T-helper 22 cell (primary cell): ENCODE data around the gene CMBL.

ENCODE experiments used
- DNase-seq: peaks from one replicate; pipeline ENCODE4 v3.0.0-alpha.2; 2020; ENCODE audit warnings: low read depth

The CMBL gene

GRCh38 chr5:10310066-10310779 lies 2.5 kb upstream of the CMBL start:
- DNase-seq: no peak

- DNase-seq: no peak
Measured at GRCh38 chr5:10308844-10309243, 1.1 kb upstream of the CMBL start.

DNA sequence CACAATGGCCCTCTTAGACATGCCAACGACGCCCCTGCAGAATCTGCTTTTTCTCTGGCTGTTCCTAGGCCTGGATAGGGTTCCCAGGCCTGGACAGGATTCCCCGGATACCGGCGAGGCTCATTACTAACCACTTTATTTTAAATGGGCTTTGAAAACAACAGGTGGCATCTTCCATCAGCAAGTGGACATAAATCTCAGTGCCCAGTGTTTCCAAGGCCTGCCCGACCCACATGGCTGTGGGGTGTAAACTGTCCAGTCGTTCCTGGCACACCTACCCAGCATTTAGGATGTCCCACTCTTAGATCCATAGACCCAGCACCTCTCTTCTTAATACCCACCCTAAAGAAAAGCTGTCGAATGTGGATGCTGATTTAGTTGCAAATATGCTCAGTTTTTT lies 896 bp downstream of the CMBL start:
- no peak for DNase-seq

DNA sequence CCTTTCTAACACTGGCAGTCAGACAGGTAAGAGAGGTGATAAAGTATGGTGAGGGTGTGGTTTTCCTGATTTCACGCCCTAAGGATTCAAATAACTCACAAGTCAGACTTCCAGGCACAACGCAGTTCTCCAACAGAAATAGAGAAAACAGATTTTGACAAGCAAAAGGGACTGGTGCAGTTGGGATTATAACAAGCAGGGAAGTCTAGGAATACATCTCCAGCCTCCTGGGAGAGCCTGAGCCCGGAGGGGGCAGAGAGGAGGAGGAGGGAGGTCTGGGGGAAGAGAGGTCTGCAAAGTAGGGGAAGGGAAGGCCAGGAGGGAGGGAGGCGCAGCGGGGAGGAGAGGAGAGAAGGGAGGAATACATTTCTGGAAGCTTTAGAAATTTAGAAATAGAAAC lies 1.6 kb downstream of the CMBL start:
- DNase-seq: no peak

- DNase-seq: no peak
Measured at GRCh38 chr5:10304932-10305331, 2.8 kb downstream of the CMBL start.

DNA sequence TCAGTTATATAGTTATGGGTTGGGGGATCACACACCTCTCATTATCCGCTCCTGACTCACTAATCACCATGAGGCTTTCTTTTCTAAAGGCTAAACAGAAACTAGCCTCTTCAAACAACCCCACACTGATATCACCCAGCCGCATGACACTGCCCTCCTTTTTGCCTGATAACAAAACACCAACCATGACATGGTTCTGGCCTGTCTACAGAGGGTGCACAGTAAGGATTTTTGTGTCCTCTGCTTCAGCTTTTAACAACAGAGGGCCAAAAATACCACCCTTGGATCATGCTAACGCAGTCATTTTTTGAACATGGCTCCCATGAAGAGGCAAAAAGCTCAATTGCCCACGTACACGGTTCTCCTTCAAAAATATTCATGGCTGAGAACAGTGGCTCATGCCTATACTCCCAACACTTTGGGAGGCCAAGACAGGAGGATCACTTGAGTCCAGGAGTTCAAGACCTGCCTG lies 4.0 kb downstream of the CMBL start:
- no peak for DNase-seq

- no peak for DNase-seq
Measured at GRCh38 chr5:10303201-10303600, 4.5 kb downstream of the CMBL start.

DNA sequence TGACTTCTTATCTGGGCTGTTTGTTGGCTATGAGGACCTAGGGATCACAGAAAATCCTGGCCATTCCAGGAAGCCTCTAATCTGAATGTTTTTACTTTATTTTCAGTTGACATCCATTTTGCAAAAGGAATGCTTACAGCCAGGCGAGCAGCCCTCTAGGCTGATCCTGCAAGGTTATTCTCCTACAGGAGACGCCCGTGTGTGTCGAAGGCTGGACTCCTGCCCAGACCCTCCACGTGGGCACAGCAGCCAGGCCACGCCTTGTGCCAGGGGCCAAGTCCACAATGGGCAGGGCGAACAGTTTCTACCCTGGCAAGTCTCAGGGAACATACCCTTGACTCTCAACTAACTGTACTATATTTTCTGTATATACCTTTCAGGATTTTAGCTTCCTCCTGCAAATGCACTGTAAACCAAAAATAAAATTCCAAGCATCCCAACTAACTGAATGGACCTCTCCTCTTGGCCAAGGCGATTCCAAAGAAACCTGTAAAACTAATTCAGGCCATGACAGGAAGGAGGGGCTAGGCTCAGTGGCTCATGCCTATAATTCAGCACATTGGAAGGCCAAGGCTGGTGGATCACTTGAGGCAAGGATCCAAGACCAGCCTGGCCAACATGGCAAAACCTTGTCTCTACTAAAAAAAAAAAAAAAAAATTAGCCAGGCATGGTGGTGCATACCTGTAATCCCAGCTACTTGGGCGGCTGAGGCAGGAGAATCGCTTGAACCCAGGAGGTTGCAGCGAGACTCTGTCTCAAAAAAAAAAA lies 5.7 kb downstream of the CMBL start:
- no peak for DNase-seq

DNA sequence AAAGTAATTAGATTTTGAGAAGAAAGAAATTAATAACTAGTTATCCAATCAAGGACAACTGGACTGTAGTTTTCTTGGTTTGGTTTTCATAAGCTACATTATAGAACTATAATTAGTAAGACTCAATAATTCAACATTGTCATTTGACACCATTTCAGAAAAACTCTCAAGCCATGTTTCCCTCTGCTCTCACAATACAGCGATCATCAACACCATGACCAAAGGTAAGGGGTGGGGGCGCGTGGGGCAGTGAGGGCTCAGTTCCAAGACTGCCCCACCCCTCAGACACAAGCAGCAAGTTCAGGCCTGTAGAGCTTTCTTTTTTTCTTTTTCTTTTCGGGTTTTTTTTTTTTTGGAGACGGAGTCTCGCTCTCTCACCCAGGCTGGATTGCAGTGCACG lies 6.4 kb downstream of the CMBL start:
- DNase-seq: no peak

DNA sequence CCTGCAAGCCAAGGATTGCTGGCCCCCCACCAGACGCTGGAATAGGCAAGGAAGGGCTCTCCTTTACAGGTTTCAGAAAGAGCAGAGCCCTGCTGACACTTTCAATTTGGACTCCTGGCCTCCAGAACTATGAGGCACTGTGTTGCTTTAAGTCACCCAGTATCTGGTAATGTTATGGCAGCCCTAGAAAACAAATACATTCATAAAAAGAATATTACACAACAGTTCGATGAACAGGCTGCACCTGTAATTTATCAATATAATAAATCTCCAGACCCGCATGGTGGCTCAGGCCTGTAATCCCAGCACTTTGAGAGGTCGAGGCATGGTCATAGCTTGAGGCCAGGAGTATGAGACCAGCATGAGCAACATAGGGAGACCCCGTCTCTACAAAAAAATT lies 7.5 kb downstream of the CMBL start:
- DNase-seq: no peak

DNA sequence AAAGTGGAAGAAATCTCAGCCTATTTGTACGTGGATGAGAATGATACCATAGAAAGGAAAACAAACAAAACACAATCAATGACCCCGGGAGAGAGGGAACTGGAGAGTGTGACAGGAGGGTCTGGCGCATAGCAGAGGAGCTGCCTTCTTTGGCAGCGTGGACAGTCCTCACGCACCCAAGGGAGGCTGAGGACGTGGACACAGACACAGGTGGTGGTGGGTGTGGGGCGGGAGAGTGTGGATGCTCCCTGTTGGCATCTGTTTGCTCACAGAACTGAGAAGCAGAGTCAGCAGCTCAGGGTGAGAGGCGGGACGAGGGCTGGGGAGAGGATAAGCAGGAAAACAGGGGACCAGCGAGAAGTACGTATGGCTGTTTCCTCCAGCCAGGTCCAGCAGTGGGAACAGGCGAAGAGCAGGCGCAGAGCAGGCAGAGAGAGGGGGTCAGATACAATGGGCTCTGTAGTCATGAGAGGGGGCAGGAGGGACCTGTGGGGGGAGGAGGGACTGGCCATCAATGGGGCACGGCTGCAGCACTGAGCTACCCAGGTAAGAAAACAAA lies 10.0 kb downstream of the CMBL start:
- no peak for DNase-seq

DNA sequence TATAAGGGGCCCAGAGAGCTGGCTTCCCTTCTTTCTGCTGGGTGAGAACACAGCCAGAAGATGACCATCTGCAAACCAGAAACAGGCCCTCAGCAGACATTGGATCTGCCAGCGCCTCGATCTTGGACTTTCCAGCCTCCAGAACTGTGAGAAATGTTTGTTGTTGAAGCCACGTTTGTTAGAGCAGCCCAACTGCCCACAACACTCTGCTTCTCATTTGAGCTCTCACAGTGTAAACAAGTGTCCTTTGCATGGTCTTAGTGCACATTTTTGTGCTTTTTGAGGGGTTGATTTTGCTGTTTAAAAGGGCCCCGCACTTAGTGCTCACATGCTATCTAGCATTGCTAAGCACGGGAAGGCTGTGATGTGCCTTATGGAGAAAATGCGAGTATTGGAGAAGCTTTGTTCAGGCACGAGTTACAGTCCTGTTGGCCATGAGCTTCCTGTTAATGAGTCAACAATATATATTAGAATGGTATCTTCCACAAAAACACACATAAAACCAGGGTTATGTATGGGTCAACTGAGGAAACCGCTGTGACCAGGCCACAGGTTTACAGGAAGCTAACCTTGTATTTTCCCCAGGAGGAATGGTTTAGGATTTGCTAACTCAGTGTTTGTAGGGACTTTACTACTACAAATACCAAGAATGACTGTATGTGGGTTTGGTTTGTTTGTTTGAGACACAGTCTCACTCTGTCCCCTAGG lies 11.9 kb downstream of the CMBL start:
- DNase-seq: no peak

DNA sequence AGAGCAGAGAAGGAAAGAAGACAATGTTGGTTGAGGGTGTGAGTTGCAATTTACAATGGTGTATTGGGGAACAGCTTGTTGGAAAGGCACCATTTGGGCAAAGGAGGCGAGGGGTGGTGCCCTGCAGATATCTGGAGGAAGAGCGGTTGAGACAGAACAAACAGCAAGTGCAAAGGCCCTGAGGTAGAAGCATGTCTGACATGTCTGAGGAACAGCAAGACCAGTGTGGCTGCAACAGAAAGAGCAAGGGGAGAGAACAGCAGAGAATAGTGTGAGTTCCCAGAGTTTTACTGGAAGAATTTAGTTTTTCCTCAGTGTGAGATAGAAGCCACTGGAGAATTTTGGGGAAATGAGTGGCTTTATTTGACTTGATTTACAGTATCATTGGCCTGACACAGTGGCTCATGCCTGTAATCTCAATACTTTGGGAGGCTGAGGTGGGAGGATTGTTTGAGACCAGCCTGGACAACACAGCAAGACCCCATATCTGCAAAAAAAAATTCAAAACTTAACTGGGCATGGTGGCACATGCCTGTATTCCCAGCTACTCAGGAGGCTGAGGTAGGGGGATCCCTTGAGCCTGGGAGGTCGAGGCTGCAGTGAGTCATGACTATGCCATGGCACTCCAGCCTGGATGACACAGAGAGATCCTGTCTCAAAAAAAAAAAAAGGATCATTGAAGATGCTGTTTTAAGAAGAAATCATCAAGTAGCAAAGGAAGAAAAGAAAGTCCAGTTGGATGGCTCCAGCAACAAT lies 13.6 kb downstream of the CMBL start:
- DNase-seq: no peak

GRCh38 chr5:10291692-10292339 lies 15.9 kb downstream of the CMBL start:
- DNase-seq: no peak

DNA sequence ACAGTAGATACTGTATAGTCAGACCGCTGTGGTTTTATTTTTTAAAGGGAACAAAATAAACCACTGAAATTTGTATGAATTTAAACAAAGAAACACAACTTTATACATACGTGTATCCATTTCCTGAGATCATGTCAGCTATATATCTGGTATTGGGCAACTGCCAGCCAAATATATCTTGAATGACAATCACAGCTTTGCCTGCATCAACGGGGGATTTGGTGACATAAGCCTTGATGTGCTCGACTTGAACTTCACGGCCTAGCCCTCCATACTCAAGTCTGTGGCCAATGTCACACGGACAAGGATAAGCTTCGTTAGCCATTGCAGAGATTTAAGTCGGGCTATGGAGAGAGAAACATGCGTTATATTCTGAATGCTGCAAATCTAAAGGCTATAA lies 17.3 kb downstream of the CMBL start:
- no peak for DNase-seq

GRCh38 chr5:10289991-10290390 lies 17.7 kb downstream of the CMBL start:
- no peak for DNase-seq

DNA sequence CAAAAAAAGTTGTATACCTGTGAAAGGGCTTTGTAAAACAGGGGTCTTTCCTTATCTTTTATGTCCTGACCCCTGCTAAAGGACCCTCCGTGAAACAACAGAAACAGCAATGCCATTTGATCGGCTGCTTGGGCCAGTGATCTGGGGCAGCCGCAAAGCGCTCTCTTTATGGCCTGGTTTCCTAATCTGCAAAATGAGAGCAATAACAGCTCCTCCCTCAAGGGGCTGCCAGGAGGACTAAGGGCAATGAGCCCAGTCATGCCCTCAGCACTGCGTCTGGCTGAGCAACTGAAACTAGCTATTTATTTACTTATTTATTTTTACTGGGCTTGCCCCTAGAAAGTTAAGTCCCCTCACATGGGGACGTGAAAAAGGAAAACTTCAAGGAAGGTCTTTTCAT lies 18.3 kb downstream of the CMBL start:
- no peak for DNase-seq

- DNase-seq: no peak
Measured at GRCh38 chr5:10288592-10289219, 19.0 kb downstream of the CMBL start.

GRCh38 chr5:10286862-10287227 lies 20.9 kb downstream of the CMBL start:
- DNase-seq: no peak

DNA sequence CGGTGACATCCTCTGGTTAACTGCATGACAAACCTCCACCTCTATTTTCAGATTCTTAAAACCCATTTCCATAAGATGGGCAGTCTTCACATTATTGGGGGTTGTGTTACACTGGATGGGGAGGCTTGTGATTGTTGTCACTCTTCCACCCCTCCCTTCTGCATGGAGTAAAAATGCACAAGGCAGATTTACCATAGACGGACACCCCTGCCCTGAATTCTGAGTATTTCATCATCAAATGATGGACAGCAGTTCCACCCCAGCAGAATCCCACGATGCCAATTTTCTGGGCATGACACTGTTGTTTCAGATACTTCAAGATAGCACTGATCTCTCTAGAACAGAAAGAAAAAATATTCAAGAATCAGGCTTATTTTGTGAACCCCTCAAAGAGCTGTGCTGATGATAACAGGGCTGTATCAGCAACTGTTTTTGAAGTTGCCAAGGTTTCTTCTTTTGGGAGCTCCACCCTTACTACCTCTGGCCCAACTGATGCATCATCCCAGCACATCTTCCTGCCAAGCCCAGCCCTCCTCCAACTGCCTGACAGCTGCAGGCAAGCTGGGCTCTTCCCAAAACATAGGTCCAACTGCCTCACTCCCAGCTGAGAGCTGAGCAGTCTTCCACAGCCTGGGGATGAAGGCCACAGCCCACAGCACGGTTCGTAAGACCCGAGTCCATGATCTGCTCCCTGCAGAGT lies 21.4 kb downstream of the CMBL start:
- DNase-seq: no peak
